NAMALWA (cell line): ENCODE results near the gene RNF167.
"Not testable (repeated sequence)": the region's sequence is repeated elsewhere in the genome, so short reads cannot be mapped to it uniquely, and the experiment has no call there.

ENCODE experiments used
- DNase-seq: peaks from one replicate; pipeline ENCODE4 v3.0.0-alpha.2; 2015; ENCODE audit warnings: low spot score

RNF167 gene

GRCh38 chr17:4902540-4902939 lies 37.5 kb upstream of the RNF167 start:
- no peak for DNase-seq

- peak; percentile 72 for DNase-seq
Measured at GRCh38 chr17:4903051-4903818, 36.8 kb upstream of the RNF167 start, which contains the start of gene CHRNE. Gene CHRNE, minus strand, starts transcription at chr17:4903098. Its CDS starts 35 bp downstream, at chr17:4903063.

GRCh38 chr17:4906642-4907041 lies 33.4 kb upstream of the RNF167 start:
- not testable (repeated sequence) for DNase-seq

DNA sequence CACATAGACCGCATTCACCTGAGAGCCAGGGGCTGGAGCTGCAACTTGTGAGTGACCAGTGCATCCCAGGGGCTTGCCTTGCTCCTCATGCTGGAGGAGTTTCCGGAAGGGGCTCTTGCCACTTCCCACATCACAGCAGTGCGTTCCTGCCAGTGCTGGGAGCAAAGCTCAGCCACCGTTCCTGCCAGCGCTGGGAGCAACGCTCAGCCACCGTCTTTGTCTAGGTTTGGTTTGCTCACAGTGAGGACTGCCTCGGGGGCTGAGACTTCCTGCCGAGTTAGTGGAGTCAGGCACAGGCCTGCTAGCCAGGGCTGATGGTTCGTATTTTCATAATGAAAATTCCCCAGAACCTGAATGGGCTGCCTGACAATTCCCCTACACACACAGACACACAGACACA lies 31.8 kb upstream of the RNF167 start:
- no peak for DNase-seq

DNA sequence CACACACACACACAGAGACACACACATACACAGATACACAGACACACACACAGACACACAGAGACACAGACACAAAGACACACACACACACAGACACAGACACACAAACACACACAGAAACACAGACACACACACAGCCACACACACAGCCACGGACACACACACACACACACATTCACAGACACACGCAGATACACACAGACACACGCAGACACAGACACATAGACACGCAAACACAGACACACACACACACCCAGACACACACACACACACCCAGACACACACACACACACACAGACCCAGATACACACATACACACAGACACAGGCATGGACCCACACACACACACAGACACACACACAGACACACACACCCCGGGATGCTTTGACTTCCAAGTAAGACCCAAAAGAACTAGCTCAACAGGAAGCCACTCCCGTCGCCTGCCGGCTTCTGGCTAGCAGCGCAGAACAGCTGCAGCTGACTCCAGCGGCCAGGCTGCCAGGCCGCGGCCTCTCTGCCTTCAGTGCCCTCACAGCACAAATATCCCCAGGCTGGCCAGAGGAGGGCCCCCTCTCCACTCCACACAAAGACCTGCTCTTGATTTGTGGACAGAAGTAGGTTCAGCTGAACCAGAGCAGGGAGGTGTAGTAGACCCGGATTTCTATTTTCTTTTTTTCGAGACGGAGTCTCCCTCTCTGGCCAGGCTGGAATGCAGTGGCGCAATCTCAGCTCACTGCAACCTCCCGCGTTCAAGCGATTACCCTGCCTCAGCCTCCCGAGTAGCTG lies 31.2 kb upstream of the RNF167 start:
- peak; percentile 79 for DNase-seq

GRCh38 chr17:4913994-4914393 lies 26.1 kb upstream of the RNF167 start:
- no peak for DNase-seq

DNA sequence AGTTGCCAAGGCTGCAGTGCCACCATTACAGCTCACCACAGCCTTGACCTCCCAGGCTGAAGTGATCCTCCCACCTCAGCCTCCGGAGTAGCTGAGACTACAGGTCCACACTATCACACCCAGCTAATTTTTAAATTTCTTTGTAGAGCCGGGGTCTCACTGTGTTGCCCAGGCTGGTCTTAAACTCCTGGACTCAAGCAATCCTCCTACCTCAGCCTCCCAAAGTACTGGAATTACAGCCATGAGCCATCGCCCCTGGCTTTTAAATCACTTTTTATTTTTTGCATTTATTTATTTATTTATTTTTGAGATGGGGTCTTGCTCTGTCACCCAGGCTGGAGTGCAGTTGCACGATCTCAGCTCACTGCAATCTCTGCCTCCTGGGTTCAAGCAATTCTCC lies 25.5 kb upstream of the RNF167 start:
- not testable (repeated sequence) for DNase-seq

DNA sequence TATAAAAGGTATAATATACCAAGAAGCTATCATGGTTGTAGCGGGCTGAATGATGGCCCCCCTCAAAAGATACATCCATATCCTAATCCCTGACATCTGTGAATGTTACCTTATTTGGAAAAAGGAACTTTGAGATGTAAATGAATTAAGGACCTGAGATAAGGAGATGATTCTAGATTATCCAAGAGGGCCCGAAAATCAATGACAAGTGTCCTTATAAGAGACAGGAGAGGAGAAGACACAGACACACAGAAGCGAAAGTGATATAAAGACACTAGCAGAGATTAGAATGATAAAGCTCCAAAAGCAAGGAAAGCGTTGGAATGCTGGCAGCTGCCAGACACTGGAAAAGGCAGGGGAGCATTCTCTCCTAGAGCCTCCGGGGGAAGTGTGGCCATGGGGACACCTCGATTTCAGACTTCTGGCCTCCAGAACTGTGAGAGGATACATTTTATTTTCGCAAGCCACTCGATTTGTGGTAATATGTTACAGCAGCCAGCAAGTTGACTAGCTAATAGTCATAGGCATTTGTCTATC lies 20.5 kb upstream of the RNF167 start:
- no peak for DNase-seq

GRCh38 chr17:4920351-4921048 lies 19.6 kb upstream of the RNF167 start:
- no peak for DNase-seq

DNA sequence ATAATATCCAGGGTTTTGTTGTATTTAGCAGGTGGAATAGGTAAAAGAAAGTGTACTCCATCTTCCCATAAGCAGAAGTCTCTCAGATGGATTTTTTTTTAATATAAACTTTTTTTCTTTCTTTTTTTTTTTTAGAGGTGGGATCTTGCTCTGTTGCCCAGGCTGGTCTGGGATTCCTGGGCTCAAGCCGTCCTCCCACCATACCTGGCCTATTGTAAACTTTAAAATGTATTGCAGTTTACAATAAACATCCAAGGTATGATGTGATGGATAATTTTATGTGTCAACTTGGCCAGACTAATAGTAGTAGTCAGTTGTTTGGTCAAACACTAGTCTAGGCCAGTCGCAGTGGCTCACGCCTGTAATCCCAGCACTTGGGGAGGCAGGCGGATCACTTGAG lies 18.7 kb upstream of the RNF167 start:
- no peak for DNase-seq

DNA sequence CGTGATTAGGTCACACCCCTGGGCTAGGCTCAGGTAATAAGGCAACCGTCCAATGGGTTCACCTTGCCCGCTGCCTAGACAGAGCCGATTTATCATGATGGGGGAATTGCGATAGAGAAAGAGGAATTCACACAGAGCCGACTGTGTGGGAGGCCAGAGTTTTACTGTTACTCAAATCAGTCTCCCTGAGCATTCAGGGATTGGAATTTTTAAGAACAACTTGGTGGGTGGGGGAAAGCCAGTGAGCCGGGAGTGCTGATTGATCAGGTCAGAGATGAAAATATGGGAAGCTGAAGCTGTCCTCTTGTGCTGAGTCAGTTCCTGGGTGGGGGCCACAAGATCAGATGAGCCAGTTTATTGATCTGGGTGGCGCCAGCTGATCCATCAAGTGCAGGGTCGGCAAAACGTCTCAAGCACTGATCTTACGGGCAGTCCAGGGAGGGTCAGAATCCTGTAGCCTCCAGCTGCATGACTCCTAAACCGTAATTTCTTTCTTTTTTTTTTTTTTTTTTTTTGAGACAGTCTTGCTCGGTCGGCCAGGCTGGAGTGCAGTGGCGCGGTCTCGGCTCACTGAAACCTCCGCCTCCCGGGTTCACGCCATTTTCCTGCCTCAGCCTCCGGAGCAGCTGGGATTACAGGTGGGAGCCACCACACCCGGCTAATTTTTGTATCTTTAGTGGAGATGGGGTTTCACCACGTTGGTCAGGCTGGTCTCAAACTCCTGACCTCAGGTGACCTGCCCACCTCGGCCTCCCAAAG lies 13.3 kb upstream of the RNF167 start:
- DNase-seq = not testable (repeated sequence)

- DNase-seq = no peak
Measured at GRCh38 chr17:4928881-4929280, 11.2 kb upstream of the RNF167 start.

DNA sequence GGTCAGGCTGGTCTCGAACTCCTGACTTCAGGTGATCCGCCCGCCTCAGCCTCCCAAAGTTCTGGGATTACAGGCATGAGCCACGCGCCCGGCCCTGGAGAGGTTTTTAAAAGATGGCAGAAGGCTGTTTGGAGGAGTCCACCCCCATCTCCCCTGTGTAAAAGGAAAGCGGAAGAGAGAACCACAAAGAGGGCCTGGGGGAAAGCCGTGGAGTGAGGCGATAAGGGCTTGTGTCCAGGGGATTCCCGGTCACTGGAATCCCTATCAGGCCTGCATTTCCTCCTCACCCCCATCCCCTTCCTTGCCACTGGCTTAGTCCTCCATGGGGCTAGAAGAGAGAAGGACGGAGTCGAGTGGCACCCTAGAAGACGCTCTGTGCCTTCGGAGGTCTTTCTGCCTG lies 8.1 kb upstream of the RNF167 start, which contains the start of gene GP1BA:
GP1BA (plus strand) TSS at position 315 of the 400 bp plus-strand sequence. CDS start 328 bp downstream, outside the sequence.
- no peak for DNase-seq

DNA sequence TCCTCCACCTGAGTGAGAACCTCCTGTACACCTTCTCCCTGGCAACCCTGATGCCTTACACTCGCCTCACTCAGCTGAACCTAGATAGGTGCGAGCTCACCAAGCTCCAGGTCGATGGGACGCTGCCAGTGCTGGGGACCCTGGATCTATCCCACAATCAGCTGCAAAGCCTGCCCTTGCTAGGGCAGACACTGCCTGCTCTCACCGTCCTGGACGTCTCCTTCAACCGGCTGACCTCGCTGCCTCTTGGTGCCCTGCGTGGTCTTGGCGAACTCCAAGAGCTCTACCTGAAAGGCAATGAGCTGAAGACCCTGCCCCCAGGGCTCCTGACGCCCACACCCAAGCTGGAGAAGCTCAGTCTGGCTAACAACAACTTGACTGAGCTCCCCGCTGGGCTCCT lies 7.3 kb upstream of the RNF167 start:
- no peak for DNase-seq

- DNase-seq = no peak
Measured at GRCh38 chr17:4933646-4934045, 6.4 kb upstream of the RNF167 start.

GRCh38 chr17:4934173-4934979 lies 5.7 kb upstream of the RNF167 start:
- DNase-seq = no peak

DNA sequence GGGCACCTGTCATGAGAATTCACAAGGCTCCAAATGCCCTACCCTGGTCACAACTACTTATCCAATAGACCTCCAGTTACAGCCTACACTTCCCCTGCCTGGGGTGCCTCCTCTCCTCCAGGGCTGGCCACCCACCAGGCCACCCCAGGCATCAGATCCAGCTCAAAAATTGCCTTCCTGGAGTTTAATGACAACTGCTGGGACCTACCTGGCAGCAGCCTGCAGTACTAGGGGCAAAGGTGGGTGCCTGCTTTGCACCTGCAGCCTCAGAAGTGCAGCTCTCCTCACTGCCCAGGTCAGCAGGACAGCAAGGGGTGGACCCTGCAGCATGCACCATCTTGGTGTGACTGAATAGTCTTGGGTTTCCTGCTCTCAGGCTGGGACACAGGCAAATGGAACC lies 4.4 kb upstream of the RNF167 start:
- DNase-seq = no peak

DNA sequence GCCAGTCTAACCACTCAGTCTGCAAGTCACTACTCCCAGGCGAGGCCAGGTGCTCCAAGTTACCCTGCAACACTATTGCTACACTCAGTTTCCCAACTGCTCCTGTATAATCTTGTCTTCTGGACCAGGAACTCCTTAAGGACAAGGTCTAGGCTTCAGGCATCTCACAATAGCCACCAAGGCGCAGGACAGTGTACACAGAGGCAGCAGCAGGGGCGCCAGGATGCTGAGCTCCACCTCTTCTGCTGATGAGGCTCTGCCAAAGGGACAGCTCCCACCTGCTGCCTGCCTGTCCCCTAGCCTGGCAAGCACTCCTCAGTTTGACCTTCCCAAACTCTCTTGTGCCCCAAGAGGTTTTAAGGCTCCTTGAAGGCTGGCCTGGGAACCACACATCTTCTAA lies 3.6 kb upstream of the RNF167 start:
- DNase-seq = no peak

- no peak for DNase-seq
Measured at GRCh38 chr17:4937553-4937952, 2.5 kb upstream of the RNF167 start.

- DNase-seq = no peak
Measured at GRCh38 chr17:4938069-4938491, 2.0 kb upstream of the RNF167 start.
